Hematopoietic multipotent progenitor cell (in vitro differentiated cells): ENCODE data around the gene CERT1. TPM values are rescaled to one million over a fixed set of nuclear protein-coding genes. Genes with fewer than 3 reads are reported as not detected.
"Not testable (repeated sequence)": the region's sequence is repeated elsewhere in the genome, so short reads cannot be mapped to it uniquely, and the experiment has no call there.

ENCODE experiments used
- DNase-seq, 3 donors: peaks; one replicate each; pipeline ENCODE4 v3.0.0-alpha.2; 2011 to 2015; ENCODE audit warnings: low read depth in 2 of 3, low spot score in 2 of 3
- total RNA-seq: library from RNA; depleted of rRNA; stranded (reverse); fragments of >200 nt; gene quantifications from one replicate; pipeline ENCODE4 v1.2.3, GENCODE V29; 2012

CERT1 gene
- total RNA-seq, 1 donor, result 14.0 TPM

DNA sequence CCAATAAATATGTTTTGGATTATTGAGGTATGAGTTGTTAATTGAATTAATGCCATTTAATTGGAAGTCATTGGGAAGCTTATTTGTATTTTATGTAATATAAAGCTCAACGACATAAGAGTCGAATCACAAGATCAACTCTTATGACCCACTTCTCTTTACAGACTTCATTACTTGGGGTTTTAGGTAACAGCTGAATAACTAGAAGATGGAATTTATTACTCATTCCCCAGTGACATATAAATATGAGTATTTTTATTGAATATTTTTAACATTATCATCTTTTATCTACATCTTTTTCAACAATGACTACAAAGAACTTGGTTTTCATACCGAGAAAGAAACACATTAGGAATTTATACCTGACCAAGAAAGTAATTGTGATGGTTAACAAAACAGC, 153.3 kb downstream of the CERT1 start:
- no peak for DNase-seq

DNA sequence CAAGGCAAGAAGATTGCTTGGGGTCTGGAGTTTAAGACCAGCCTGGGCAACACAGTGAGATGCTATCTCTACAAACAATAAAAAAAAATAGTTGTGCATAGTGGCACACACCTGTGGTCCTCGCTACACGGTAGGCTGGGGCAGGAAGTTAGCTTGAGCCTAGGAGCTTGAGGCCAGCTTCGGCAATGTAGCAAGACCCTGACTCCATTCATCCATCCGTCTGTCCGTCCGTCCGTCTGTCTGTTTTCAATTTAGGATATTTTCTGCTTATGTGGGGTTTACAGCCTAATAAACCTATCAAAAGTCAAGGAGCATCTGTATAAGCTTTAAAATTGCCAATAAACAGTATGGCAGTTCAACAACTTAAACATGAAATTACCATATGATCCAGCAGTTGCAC, 154.7 kb downstream of the CERT1 start:
- DNase-seq, result no peak

DNA sequence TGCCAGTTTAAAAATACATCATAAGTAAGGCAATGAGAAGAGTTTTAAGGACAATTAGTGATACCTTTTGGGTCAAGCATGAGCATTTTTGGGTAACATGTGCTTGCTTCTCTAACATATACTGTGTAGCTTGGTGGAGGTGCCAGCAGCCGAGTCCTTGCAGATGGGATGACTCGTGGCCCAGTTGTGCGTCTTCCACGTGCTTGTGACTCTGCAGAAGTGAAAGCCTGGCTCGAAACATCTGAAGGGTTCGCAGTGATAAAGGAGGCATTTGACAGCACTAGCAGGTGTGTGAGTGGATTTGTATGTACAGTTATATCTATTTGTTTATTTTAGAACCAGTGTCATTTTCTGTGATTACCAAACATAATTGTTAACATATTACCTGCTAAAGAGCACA, 156.2 kb downstream of the CERT1 start:
- DNase-seq, result no peak

DNA sequence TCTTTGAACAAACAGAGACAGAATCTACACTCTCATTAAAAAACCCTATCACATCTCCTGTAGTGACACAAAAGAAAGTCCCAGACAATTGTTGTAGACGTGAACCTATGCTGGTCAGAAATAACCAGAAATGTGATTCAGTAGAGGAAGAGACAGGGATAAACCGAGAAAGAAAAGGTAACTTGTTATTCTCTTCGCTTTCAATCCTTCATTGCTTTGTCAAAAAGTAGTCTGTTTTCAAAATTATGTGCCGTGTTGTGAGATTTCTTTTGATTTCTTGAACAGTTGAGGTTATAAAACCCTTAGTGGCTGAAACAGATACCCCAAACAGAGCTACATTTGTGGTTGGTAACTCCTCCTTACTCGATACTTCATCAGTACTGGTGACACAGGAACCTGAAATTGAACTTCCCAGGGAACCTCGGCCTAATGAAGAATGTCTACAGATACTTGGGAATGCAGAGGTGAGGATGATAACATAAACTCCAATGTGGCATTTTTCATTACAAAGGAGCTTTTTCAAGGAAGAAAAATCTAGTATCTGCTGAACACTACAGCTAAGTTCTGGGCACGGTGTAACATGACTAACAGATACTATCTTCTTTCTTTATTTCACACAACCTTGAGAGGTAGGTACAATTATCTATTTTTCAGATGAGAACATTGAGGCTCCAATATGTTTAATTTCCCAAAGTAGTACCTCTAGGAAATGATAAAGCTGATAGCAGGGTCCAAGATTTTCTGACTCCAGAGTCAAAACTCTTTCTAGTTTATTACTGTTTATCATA, 160.1 kb downstream of the CERT1 start:
- no peak for DNase-seq

DNA sequence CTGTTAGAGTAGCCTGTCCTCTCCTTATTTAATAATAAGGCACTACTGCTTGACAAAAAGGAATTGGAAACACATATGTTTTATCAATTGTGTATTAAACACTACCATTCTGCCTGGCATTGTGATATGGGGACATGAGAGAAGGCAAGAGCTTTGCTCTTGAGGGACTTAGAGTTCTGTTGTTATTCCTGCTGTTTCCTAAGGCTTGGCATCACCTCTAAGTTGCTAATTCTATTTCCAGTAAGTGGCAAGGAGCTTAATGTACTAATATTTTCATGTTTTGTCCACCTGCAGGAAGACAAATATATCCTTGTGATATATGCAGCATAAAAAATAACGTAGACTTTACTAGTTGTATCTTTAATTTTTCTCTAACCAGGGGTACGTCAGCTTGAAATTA, 161.8 kb downstream of the CERT1 start:
- DNase-seq, result no peak

DNA sequence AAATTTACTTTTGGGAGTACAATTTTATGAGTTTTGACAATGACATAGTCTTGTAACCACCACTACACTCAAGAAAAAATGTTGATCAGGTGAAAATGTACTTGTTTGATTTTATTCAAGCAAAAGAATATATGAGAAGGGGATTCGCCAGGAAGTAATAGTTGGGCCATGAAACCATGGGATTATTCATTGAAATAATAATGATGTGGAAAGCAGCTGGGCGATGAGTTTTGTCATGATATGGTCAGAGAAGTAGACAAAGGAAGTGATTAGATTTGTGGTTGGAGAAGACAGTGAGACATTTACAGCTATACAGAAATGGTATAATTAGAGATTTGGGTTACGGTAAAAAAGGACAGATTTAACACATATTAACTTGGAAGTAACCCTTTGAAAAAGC, 163.2 kb downstream of the CERT1 start:
- no peak for DNase-seq

DNA sequence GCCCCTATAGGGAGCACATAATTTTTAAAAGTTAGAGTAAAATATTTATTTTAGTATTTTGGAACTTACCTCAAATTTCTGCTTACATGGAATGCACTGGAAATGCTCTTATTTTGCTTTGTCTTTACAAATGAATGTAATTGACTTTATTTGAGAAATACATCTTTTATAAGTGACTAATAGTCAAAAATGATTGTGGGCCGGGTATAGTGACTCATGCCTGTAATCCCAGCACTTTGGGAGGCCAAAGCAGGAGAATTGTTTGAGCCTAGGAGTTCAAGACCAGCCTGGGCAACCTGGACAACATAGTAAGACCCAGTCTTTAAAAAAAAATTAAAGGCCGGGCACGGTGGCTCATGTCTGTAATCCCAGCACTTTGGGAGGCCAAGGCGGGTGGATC, 168.6 kb downstream of the CERT1 start:
- DNase-seq, result no peak

DNA sequence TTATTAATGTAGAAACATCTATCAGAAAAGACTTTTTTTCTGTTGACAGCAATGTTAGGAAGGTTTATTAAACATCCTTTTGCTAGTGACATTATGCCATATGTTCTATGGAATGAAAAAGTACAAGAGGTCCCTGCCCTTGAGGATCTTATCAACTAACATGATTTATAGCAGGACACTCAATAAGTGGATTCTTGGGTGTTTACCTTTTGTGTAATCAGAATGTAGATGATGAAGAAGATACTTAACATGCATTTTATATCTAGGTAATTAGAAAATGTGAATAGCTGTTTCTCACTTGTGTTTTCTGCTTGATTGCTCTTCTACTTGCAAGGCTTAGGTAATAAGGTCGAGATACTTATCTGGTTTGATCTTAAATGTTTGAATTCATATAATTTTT, 169.5 kb downstream of the CERT1 start:
- DNase-seq, result no peak

DNA sequence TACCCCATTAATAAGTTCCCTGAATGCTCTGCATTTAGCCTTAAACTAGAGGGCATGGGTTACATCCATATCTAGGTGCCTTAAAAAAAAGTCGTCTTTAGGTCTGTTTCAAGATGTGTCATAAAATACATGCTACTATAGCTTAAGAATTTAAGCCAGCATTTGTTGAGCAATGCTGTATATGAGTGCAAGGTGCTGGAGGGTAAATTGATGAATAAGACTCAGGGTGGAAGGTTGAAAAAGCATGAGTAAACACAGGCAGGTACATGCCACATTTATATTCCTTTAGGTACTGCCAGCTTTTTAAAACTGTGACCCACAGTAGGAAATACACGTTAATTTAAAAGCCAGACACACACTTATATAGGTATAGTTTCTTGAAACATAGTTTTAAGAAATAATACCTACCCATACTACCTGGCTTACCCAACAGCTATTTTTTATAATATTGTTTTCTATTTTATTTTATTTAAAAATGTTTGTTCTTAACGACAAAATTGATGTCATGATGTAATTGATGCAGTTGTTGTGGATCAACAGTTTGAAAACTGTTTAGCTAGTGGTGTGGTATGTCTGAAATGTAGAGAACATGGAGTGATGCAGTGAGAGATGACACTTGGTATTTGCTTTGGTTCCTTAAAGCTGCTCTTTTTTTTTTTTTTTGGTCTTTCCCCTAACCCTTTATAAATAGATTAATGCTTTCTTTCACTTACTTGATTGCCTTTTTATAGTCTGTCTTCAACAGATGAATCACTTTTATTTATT, 170.5 kb downstream of the CERT1 start:
- DNase-seq, result no peak

DNA sequence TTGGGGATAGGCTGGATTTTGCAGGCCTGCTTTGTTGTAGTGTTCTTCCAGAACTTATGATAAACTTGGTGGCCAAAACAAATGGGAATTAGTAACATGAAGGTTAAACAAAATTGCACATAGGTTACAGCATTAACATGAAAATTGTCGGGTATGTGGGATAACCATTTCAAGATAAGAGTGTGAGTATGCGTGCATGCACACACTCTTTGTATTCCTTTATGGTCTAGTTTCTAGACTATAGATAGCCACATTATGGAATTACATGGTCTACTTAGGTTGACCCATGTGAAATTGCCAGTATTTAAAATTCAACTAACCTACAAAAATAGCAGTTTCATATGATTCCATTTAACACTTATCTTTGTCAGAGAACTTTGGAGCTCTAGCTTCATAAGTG, 173.0 kb downstream of the CERT1 start:
- no peak for DNase-seq

DNA sequence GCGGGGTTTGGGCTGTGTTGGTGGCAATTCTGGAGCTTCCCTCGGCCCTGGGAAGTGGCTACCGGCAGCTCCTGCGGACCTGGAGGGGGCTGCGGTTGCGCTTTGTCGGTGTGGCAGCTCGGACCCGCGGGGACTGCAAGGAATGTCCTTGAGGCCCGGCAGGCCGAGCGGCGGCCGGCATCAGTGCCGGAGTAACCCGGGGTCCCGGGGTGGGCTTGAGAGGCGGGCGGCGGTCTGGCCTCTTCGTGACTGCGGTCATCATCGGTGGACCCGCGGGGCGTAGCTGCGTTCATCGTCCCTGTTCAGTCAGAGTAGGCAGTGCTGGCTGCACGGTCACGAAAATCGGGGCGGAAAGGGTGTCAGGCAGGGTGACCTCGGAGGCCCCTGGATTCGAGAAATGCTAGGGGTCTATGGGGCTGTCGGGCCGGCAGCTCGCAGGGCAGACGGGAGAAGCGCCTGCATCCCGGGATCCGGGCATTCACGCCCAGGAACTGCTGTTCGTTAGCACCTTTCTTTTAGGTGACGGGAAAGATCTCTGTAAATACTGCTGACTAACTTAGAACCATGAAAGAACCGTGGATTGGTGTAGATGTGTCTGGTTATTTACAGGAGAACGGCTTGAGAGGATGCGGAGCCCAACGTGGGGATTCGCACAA, 173.9 kb downstream of the CERT1 start:
- DNase-seq, result peak; percentile 3 to 44 (median 34)

DNA sequence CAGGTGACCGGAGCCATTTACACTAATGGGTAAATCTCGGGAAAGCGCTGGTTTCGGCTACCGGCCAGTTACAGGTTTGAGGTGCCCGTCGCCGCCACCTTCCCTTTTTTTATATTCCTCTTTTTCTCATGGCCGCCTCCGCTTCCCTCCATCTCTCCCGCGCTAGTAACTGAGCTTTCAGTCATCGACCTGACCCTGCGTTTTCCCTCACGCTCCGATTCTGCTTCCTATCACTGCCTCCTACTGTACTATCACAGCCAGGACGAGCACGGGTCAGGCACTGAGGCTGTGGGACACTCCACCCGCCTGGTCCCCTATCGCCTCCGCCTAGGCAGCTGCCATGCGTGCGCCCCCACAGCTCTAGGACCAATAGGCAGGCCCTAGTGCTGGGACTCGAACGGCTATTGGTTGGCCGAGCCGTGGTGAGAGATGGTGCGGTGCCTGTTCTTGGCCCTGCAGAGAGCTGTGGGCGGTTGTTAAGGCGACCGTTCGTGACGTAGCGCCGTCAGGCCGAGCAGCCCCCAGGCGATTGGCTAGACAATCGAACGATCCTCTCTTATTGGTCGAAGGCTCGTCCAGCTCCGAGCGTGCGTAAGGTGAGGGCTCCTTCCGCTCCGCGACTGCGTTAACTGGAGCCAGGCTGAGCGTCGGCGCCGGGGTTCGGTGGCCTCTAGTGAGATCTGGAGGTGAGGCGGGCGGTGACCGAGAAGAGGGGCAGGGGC, 174.7 kb downstream of the CERT1 start, which contains the start of gene HMGCR:
HMGCR (plus strand) TSS at position 606 of the 722 bp plus-strand sequence. CDS start 5,386 bp downstream, outside the sequence.
- peak; percentile 89 to 99 (median 99) for DNase-seq

DNA sequence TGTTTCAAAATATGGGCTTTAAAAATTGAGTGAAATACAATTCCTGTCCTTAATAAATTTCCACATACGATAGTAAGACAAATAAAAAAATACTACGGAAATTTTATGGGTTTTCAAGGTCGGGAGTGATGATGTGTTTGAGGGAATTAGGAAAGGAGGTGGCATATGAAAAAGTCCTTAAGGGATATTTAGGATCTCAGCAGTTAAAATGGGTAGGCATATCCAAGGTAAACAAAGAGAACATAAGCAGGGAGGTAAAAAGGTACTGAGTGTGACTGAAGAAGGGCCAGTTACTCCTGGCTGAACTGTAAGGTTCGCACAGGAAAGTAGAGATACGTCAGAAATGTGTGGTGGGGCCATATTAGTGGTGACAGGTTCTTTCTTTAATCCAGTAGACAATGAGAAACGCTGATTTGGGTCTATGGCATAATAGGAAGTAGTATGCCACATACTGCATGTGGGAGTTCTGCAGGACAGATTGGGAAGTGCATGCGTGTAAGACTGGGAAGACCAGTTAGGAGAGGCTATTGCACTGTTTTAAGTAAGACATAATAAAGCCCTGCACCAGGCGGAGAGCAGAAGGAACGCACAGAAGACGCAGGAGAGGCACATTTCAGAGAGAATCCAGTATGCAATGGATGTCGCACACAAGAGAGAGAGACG, 175.3 kb downstream of the CERT1 start:
- DNase-seq, result peak in 1 of 3 donors; percentile 10

DNA sequence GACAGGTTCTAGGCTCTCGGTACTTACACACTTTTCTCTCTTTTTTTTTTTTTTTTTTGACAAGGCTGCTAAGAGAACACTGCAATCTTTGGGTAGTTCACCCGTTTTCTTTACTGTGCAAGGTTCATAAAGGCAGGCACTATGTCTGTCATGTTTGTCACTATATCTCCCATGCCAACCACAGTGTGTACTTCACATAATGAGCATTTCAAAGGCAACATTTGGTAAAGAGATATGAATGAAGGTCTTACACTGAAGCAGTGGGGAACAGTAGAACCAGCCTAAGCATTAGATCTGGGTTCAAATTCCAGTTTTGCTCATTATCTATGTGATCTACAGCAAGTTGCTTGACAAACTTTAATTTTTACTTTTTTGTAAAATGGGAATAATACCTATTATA, 175.9 kb downstream of the CERT1 start:
- DNase-seq, result no peak

DNA sequence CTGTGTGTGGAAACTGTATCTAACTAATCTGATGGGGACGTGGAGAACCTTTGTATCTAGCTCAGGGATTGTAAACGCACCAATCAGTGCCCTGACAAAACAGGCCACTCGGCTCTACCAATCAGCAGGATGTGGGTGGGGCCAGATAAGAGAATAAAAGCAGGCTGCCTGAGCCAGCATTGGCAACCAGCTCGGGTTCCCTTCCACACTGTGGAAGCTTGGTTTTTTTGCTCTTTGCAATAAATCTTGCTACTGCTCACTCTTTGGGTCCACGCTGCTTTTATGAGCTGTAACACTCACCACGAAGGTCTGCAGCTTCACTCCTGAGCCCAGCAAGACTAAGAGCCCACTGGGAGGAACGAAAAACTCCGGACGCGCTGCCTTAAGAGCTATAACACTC, 177.0 kb downstream of the CERT1 start:
- DNase-seq, result not testable (repeated sequence)

DNA sequence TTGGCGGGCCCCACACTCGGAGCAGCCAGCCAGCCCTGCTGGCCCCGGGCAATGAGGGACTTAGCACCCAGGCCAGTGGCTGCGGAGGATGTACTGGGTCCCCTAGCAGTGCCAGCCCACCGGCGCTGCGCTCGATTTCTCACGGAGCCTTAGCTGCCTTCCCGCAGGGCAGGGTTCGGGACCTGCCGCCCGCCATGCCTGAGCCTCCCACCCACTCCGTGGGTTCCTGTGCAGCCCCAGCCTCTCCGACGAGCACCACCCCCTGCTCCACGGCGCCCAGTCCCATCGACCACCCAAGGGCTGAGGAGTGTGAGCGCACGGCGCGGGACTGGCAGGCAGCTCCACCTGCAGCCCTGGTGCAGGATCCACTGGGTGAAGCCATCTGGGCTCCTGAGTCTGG, 177.7 kb downstream of the CERT1 start:
- not testable (repeated sequence) for DNase-seq

DNA sequence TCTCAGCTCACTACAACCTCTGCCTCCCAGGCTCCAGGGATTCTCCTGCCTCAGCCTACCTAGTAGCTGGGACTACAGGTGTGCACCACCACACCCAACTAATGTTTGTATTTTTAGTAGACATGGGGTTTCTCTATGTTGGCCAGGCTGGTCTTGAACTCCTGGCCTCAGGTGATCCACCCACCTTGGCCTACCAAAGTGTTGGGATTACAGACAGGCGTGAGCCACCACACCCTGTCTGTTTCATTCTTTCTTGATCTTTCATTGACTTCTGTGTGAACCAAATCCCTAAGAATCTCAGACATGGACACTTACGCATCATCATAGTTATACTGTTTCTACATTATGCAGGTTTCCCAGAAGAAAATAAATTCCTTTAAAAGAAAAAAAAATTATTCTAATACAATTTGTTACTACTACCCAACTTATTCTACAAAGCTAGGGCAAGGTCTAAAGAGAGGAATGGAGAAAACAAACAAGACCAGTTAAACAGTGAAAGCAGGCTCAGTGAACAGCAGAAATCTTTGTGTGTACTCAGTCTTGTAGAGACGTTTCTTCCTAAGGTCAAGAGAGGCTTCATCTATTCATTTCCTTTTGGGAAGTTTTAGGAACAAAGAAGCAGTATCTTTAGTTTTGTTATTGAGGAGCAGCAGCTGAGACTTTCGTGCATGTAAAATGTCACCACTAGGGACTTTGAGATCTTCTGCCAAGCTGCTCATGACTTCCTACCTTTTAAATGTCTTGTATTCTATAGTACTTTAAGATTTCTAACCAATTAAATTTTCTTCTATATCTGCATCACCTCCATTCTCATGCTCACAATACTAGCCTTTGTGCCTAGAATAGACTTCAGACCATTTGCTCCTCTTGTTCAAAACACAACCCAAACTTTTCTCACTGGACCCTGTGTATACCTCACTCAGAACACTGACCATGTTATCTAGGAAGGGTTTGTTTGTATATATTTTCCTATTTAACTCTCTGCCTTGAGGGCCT, 180.0 kb downstream of the CERT1 start:
- no peak for DNase-seq

DNA sequence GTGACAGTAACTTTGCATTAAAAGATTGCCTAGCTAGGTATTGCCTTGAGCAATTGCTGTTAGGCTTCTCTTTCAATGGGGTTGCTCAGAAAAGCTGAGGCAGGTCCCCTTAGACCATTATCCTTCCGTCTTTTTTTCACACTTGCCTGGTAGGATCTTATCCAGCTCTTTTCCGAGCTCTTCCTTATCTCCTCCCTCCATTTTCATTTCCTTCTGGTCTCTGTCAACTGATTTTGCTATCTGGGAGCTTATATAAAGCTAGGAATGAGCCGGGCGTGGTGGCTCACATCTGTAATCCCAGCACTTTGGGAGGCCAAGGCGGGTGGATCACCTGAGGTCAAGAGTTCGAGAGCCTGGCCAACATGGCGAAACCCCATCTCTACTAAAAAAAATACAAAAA, 181.0 kb downstream of the CERT1 start:
- DNase-seq, result no peak
